Measurements from ENCODE around the gene C12orf56.
"Not testable (repeated sequence)": the region's sequence is repeated elsewhere in the genome, so short reads cannot be mapped to it uniquely, and the experiment has no call there.

The C12orf56 gene

GRCh38 chr12:64221651-64222008 lies 168.9 kb downstream of the C12orf56 start:
- peak; percentile 89 for DNase-seq (ENCODE audit: low spot score)
- TF ChIP-seq, protein P1, sequence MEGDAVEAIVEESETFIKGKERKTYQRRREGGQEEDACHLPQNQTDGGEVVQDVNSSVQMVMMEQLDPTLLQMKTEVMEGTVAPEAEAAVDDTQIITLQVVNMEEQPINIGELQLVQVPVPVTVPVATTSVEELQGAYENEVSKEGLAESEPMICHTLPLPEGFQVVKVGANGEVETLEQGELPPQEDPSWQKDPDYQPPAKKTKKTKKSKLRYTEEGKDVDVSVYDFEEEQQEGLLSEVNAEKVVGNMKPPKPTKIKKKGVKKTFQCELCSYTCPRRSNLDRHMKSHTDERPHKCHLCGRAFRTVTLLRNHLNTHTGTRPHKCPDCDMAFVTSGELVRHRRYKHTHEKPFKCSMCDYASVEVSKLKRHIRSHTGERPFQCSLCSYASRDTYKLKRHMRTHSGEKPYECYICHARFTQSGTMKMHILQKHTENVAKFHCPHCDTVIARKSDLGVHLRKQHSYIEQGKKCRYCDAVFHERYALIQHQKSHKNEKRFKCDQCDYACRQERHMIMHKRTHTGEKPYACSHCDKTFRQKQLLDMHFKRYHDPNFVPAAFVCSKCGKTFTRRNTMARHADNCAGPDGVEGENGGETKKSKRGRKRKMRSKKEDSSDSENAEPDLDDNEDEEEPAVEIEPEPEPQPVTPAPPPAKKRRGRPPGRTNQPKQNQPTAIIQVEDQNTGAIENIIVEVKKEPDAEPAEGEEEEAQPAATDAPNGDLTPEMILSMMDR (IDR thresholded peaks at IDR 0.05), result no peak
- Histone ChIP-seq H3K4me3 (peak overlapping the region; percentile 99), H3K27ac (peak overlapping the region; percentile 87 to 99)

GRCh38 chr12:64220046-64220445 lies 170.5 kb downstream of the C12orf56 start:
- TF ChIP-seq, protein P1 (IDR thresholded peaks at IDR 0.05), result no peak
- Histone ChIP-seq H3K27ac (no peak overlapping the region), H3K4me3 (no peak overlapping the region)
- DNase-seq (ENCODE audit: low spot score), result no peak

DNA sequence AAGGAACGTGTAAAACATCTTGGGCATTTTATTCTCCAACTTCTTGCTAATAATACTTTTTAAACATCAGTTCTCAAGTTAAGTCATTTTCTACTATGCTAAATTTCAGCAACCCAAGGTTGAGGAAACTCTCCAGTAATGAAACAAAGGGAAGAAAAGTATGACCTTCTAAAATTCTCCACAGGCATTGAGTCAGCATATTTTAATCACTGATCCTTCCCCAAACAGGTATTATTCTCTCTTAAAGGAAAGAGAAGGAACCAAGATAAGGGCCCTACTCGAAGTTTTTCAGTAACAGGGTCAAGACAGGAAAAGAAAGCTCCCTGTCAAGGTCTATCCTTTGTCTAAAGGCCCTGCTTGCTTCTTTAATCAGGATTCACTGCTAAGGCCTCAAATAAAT lies 171.4 kb downstream of the C12orf56 start:
- Histone ChIP-seq H3K4me3 (no peak overlapping the region), H3K27ac (no peak overlapping the region)
- DNase-seq (ENCODE audit: low spot score), result no peak
- TF ChIP-seq, protein P1 (IDR thresholded peaks at IDR 0.05), result no peak

GRCh38 chr12:64218597-64218996 lies 172.0 kb downstream of the C12orf56 start:
- no peak for DNase-seq (ENCODE audit: low spot score)
- Histone ChIP-seq H3K4me3 (no peak overlapping the region), H3K27ac (no peak overlapping the region)
- TF ChIP-seq, protein P1 (IDR thresholded peaks at IDR 0.05), result no peak

GRCh38 chr12:64217643-64218042 lies 172.9 kb downstream of the C12orf56 start:
- not testable (repeated sequence) for DNase-seq (ENCODE audit: low spot score); H3K27ac ChIP-seq; H3K4me3 ChIP-seq

DNA sequence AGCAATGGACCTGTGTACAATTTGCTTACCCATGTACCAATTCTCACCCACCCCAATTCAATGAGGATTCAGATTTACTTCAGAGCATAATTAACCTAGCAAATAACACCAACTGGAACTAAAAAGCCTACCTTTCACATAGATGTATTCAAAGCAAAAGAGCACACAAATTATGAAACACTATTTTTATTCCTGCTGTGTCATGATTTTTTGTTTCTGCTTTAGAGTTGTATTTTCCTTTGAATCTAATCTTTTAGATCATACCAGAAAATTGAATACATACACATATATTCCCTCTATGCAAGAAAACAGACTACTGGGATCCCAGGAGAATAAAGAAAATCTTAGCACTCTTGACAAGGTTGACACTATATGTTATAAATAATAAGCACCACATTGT lies 174.3 kb downstream of the C12orf56 start:
- TF ChIP-seq, protein P1 (IDR thresholded peaks at IDR 0.05), result no peak
- Histone ChIP-seq H3K27ac (no peak overlapping the region), H3K4me3 (no peak overlapping the region)
- DNase-seq (ENCODE audit: low spot score), result no peak
